Transverse colon (tissue), 3 donors: Measurements from ENCODE around the gene CDK5RAP2.

ENCODE experiments used
- EP300 ChIP-seq: sonication (generic); formaldehyde crosslinking; IDR thresholded peaks from one replicate; pipeline ENCODE4 v1.6.1; 2017; ENCODE audit warnings: antibody characterized with exemption, low read depth
- POLR2A ChIP-seq: fragments of 450-650 bp; IDR thresholded peaks from one replicate; pipeline ENCODE4 v1.6.1; 2016; ENCODE audit warnings: antibody characterized with exemption, mild to moderate bottlenecking, moderate library complexity
- TF ChIP-seq, protein P1 (sequence below), 5 experiments: fragments of 200-600 bp in 3 of 5; fragments of 450-650 bp in 2 of 5; sonication (generic) in 3 of 5; IDR thresholded peaks; 1 replicate in 2 of 5; 2 replicates in 3 of 5; pipeline ENCODE4 v1.5.1; 2016 to 2017; ENCODE audit warnings: antibody characterized with exemption in 5 of 5, inconsistent platforms in 3 of 5, mild to moderate bottlenecking in 2 of 5, moderate library complexity in 1 of 5

DNA sequence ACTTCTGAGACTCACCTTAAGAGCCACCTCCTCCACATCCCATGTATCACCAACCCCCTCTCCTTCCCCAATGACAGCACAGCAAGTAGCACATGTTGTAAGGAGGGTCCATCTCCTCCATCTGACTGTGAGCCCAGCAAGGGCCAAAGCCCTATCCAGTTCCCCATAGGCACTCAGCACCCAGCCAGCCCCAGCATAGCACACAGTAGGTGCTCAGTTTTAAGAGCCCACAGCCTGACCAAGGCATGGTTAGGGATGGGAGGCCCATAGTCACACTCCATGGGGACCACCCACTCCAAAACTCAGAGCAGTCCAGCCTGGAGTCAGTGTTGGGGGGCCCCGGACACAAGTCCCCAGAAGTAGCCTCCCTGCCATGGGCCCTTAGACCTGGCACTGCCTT lies 205.7 kb downstream of the CDK5RAP2 start:
- TF ChIP-seq, protein P1, sequence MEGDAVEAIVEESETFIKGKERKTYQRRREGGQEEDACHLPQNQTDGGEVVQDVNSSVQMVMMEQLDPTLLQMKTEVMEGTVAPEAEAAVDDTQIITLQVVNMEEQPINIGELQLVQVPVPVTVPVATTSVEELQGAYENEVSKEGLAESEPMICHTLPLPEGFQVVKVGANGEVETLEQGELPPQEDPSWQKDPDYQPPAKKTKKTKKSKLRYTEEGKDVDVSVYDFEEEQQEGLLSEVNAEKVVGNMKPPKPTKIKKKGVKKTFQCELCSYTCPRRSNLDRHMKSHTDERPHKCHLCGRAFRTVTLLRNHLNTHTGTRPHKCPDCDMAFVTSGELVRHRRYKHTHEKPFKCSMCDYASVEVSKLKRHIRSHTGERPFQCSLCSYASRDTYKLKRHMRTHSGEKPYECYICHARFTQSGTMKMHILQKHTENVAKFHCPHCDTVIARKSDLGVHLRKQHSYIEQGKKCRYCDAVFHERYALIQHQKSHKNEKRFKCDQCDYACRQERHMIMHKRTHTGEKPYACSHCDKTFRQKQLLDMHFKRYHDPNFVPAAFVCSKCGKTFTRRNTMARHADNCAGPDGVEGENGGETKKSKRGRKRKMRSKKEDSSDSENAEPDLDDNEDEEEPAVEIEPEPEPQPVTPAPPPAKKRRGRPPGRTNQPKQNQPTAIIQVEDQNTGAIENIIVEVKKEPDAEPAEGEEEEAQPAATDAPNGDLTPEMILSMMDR (IDR thresholded peaks at IDR 0.05) = no peak
- no peak for TF ChIP-seq POLR2A
- no peak for TF ChIP-seq EP300
